Measurements from ENCODE around the gene AASDH. TPM values are rescaled to one million over a fixed set of nuclear protein-coding genes. Genes with fewer than 3 reads are reported as not detected.

Gene AASDH
- total and polyA plus RNA-seq, 2 of the 4 experiments (the other 2 are of a cell fraction): 4.7 to 12.0 TPM

DNA sequence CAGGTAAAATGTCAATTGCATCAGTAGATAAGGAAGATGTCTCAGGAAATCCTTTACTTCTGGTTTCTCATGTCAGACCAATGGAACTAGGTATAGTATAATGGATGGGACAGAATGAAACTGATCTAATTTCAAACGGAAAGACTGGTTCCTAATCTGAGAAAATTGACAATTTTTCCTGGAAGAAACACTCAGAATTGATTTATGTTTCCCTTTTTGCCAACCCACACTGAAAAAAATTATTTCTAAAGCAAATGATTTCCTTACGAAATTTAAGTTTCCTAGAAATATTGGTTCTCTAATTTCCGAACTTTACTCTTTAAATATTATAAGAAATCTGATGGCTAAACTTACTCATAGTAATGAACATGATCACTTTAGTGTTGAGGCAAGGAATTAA, 29.1 kb upstream of the AASDH start:
- Histone ChIP-seq H2BK15ac (ENCODE audit: low read depth, low read length) (no peak overlapping the region), H2BK120ac (ENCODE audit: low read depth, low read length) (no peak overlapping the region), H3K27ac (ENCODE audit: insufficient read depth, low read length) (no peak overlapping the region), H3K9me1 (ENCODE audit: insufficient read depth, low read length) (peaks cover 9% of the 10 kb centered on the region; the same call in 1 of the 2 replicates), H3K4ac (ENCODE audit: low read depth, low read length) (no peak overlapping the region), H4K20me1 (ENCODE audit: insufficient read depth, low read length) (no peaks in the 10 kb centered on the region; the same call in 1 of the 2 replicates), H3K18ac (ENCODE audit: low read depth, low read length) (no peak overlapping the region), H3K4me2 (ENCODE audit: low read depth, low read length) (no peak overlapping the region), H4K5ac (ENCODE audit: low read depth, low read length) (no peak overlapping the region), H3K36me3 (ENCODE audit: control insufficient read depth, insufficient read depth, low read length) (peaks cover 2% of the 10 kb centered on the region; the same call in 1 of the 2 replicates), H3K23ac (ENCODE audit: low read depth, low read length) (no peak overlapping the region), H3K4me3 (ENCODE audit: insufficient read depth, low read depth, low read length) (no peak overlapping the region), H4K91ac (ENCODE audit: insufficient read depth, low read depth, low read length) (no peak overlapping the region), H3K79me1 (ENCODE audit: low read depth in 1 of 2, low read length in 2 of 2) (peaks cover 20 to 44% of the 10 kb centered on the region in 2 experiments), H4K8ac (ENCODE audit: low read depth in 2 of 2, low read length in 2 of 2) (no peak overlapping the region), H3K9ac (ENCODE audit: low read depth, low read length) (no peak overlapping the region), H3K56ac (ENCODE audit: extremely low read depth, insufficient read depth, low read length) (no peak overlapping the region), H3K4me1 (ENCODE audit: control insufficient read depth, insufficient read depth, low read length) (no peaks in the 10 kb centered on the region), H2BK20ac (ENCODE audit: low read depth, low read length) (no peak overlapping the region), H2AK9ac (replicated peaks; ENCODE audit: low read depth, low read length, poor library complexity) (no peak overlapping the region), H2AFZ (replicated peaks; ENCODE audit: low read length, poor library complexity) (no peak overlapping the region), H3K9me3 (ENCODE audit: control insufficient read depth, insufficient read depth, low read length) (no peaks in the 10 kb centered on the region), H3K14ac (replicated peaks; ENCODE audit: low read depth, low read length) (no peak overlapping the region), H2BK5ac (ENCODE audit: low read depth, low read length, poor library complexity, severe bottlenecking) (no peak overlapping the region), H3K27me3 (ENCODE audit: control insufficient read depth, insufficient read depth, low read length) (no peaks in the 10 kb centered on the region), H2AK5ac (ENCODE audit: low read depth, low read length) (no peak overlapping the region)
- dilution Hi-C loops (cut with HindIII; ENCODE audit: low sequenced_read_pairs, unreplicated experiment) (no loop called here), in situ Hi-C loops (cut with MboI; ENCODE audit: low sequenced_read_pairs) (loop anchor here (25.0 kb wide), 1 partner anchor 421 kb away; no protein-coding TSS in a partner anchor), intact Hi-C loops (cut with micrococcal nuclease) (no loop called here)
- no TSS peak for BruUV-seq (replicated peaks)
- no peak for ATAC-seq (ENCODE audit: low read depth)
- no peak for DNase-seq
- no CpG with 5 or more reads among the region's 3 CpGs for WGBS, 2 experiments (ENCODE audit: extremely low coverage in 2 of 2, insufficient read length in 1 of 2)
- TF ChIP-seq CHD1 (IDR thresholded peaks at IDR 0.05; ENCODE audit: low read depth, low read length): no peak
- TF ChIP-seq, protein P1, sequence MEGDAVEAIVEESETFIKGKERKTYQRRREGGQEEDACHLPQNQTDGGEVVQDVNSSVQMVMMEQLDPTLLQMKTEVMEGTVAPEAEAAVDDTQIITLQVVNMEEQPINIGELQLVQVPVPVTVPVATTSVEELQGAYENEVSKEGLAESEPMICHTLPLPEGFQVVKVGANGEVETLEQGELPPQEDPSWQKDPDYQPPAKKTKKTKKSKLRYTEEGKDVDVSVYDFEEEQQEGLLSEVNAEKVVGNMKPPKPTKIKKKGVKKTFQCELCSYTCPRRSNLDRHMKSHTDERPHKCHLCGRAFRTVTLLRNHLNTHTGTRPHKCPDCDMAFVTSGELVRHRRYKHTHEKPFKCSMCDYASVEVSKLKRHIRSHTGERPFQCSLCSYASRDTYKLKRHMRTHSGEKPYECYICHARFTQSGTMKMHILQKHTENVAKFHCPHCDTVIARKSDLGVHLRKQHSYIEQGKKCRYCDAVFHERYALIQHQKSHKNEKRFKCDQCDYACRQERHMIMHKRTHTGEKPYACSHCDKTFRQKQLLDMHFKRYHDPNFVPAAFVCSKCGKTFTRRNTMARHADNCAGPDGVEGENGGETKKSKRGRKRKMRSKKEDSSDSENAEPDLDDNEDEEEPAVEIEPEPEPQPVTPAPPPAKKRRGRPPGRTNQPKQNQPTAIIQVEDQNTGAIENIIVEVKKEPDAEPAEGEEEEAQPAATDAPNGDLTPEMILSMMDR (conservative IDR thresholded peaks at IDR 0.05; ENCODE audit: low read depth, low read length): no peak
- no peak for TF ChIP-seq NFE2L2 (IDR thresholded peaks at IDR 0.05; ENCODE audit: low read depth, low read length)
- no peak for TF ChIP-seq RFX5 (IDR thresholded peaks at IDR 0.05; ENCODE audit: low read depth, low read length)
- TF ChIP-seq, protein P2, sequence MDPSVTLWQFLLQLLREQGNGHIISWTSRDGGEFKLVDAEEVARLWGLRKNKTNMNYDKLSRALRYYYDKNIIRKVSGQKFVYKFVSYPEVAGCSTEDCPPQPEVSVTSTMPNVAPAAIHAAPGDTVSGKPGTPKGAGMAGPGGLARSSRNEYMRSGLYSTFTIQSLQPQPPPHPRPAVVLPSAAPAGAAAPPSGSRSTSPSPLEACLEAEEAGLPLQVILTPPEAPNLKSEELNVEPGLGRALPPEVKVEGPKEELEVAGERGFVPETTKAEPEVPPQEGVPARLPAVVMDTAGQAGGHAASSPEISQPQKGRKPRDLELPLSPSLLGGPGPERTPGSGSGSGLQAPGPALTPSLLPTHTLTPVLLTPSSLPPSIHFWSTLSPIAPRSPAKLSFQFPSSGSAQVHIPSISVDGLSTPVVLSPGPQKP (IDR thresholded peaks at IDR 0.05; ENCODE audit: borderline replicate concordance, low read depth, low read length): no peak
- TF ChIP-seq RCOR1 (IDR thresholded peaks at IDR 0.05; ENCODE audit: insufficient replicate concordance, low read length): no peak
- no peak for TF ChIP-seq POLR2A (IDR thresholded peaks at IDR 0.05; ENCODE audit: low read depth, low read length)
- no peak for TF ChIP-seq MAZ (IDR thresholded peaks at IDR 0.05; ENCODE audit: borderline replicate concordance, low read depth, low read length)
- TF ChIP-seq FOS (IDR thresholded peaks at IDR 0.05; ENCODE audit: low read depth, low read length): no peak
- ChIA-PET CTCF (interaction anchor here (0.5 kb wide), 1 partner anchor 47 kb away, joined by 3 read pairs; no protein-coding TSS in a partner anchor), POLR2A (ENCODE audit: unreplicated experiment) (no interaction called here)

Measured in IMR-90 (cell line).